GM19240 (cell line): ENCODE results near the gene TMEM72.

ENCODE experiments used
- DNase-seq: peaks from one replicate; pipeline ENCODE4 v3.0.0; 2011; ENCODE audit warnings: low spot score; ENCODE audit not compliant: insufficient read length

TMEM72 gene

GRCh38 chr10:44933451-44934321, 22.5 kb downstream of the TMEM72 start:
- no peak for DNase-seq

GRCh38 chr10:44934416-44935200, 23.5 kb downstream of the TMEM72 start:
- no peak for DNase-seq

- DNase-seq = no peak
Observed at GRCh38 chr10:44935201-44935965, 24.2 kb downstream of the TMEM72 start.

GRCh38 chr10:44935966-44936295, 24.8 kb downstream of the TMEM72 start:
- DNase-seq = no peak

GRCh38 chr10:44936314-44936975, 25.3 kb downstream of the TMEM72 start:
- DNase-seq = no peak

GRCh38 chr10:44937196-44938005, 26.3 kb downstream of the TMEM72 start:
- no peak for DNase-seq

- no peak for DNase-seq
Observed at GRCh38 chr10:44938956-44939355, 27.8 kb downstream of the TMEM72 start.

GRCh38 chr10:44939691-44940401, 28.7 kb downstream of the TMEM72 start:
- no peak for DNase-seq

- DNase-seq = no peak
Observed at GRCh38 chr10:44944354-44944753, 33.2 kb downstream of the TMEM72 start.

- DNase-seq = no peak
Observed at GRCh38 chr10:44946205-44946604, 35.1 kb downstream of the TMEM72 start.

- no peak for DNase-seq
Observed at GRCh38 chr10:44947371-44948152, 36.4 kb downstream of the TMEM72 start.

- DNase-seq = no peak
Observed at GRCh38 chr10:44948642-44949041, 37.5 kb downstream of the TMEM72 start.

- no peak for DNase-seq
Observed at GRCh38 chr10:44949127-44949802, 38.1 kb downstream of the TMEM72 start.

GRCh38 chr10:44949915-44950314, 38.8 kb downstream of the TMEM72 start:
- no peak for DNase-seq

- no peak for DNase-seq
Observed at GRCh38 chr10:44950326-44951225, 39.4 kb downstream of the TMEM72 start.

GRCh38 chr10:44951576-44952226, 40.6 kb downstream of the TMEM72 start:
- no peak for DNase-seq

- no peak for DNase-seq
Observed at GRCh38 chr10:44952779-44953231, 41.7 kb downstream of the TMEM72 start.
